Uterus (tissue), 4 donors: ENCODE results near the gene NAP1L5. TPM values are rescaled to one million over a fixed set of nuclear protein-coding genes. Genes with fewer than 3 reads are reported as not detected.
A peak's percentile ranks its signal among the peaks of the same experiment; 100 is the strongest.

Experiments
- DNase-seq, 2 donors: peaks; one replicate each; pipeline ENCODE4 v3.0.0-alpha.2; 2019 to 2020
- H3K27ac ChIP-seq, 2 donors: fragments of 200-600 bp; sonication (generic); 1 replicate in 1 of 2; 2 replicates in 1 of 2; pipeline ENCODE4 v1.5.1; 2016 to 2018
- H3K27me3 ChIP-seq, 2 donors: fragments of 200-600 bp; sonication (generic); one replicate each; pipeline ENCODE4 v1.5.1; 2018 to 2019; ENCODE audit warnings: control low read depth in 1 of 2
- H3K36me3 ChIP-seq, 2 donors: fragments of 200-600 bp; sonication (generic); one replicate each; pipeline ENCODE4 v1.5.1; 2019; ENCODE audit warnings: control low read depth in 1 of 2
- H3K4me1 ChIP-seq, 2 donors: fragments of 200-600 bp; sonication (generic); one replicate each; pipeline ENCODE4 v1.5.1; 2018 to 2019; ENCODE audit warnings: control low read depth in 1 of 2
- H3K4me3 ChIP-seq, 2 donors: fragments of 200-600 bp; sonication (generic); 1 replicate in 1 of 2; 2 replicates in 1 of 2; pipeline ENCODE4 v1.5.1; 2018 to 2019; ENCODE audit warnings: mild to moderate bottlenecking in 1 of 2
- H3K9me3 ChIP-seq, 2 donors: fragments of 200-600 bp; sonication (generic); one replicate each; pipeline ENCODE4 v1.5.1; 2019; ENCODE audit warnings: control low read depth in 1 of 2
- CTCF ChIP-seq, 4 experiments: fragments of 200-600 bp in 2 of 4; fragments of 450-650 bp in 2 of 4; sonication (generic) in 2 of 4; IDR thresholded peaks; one replicate each; pipeline ENCODE4 v1.5.1; 2016 to 2019; ENCODE audit warnings: antibody characterized with exemption in 4 of 4, mild to moderate bottlenecking in 2 of 4, moderate library complexity in 1 of 4
- POLR2A ChIP-seq, 2 donors: fragments of 450-650 bp; IDR thresholded peaks; one replicate each; pipeline ENCODE4 v1.6.1; 2016; ENCODE audit warnings: antibody characterized with exemption in 2 of 2, mild to moderate bottlenecking in 1 of 2, moderate library complexity in 1 of 2
- intact Hi-C: fragments of 100-400 bp; cut with DNase I; formaldehyde crosslinking; loops from one replicate; pipeline ENCODE4 v1.15.1; 2023; ENCODE audit warnings: low total_unique reads
- total RNA-seq, 4 donors: library from RNA; depleted of rRNA in 3 of 4; stranded (reverse); fragments of >200 nt in 3 of 4; gene quantifications; one replicate each; pipeline versions ENCODE4 v1.1.0 to v1.2.4, GENCODE V29; 2014 to 2023
- donor health status: DM: yes; HTN: yes; CAD: no.

Gene NAP1L5
- total RNA-seq, 4 donors from 2014 or later: 3.8 to 15.6 (median 10.4) TPM

- no peak for TF ChIP-seq CTCF (IDR thresholded peaks at IDR 0.05)
- TF ChIP-seq POLR2A (IDR thresholded peaks at IDR 0.05): no peak
- DNase-seq: no peak
- Histone ChIP-seq H3K4me1 (no peaks in the 10 kb centered on the region), H3K27me3 (no peaks in the 10 kb centered on the region), H3K9me3 (no peaks in the 10 kb centered on the region), H3K36me3 (no peaks in the 10 kb centered on the region), H3K27ac (no peak overlapping the region), H3K4me3 (no peak overlapping the region)
- intact Hi-C loops: no loop called here
Measured at GRCh38 chr4:88705223-88705622, 7.6 kb upstream of the NAP1L5 start.

DNA sequence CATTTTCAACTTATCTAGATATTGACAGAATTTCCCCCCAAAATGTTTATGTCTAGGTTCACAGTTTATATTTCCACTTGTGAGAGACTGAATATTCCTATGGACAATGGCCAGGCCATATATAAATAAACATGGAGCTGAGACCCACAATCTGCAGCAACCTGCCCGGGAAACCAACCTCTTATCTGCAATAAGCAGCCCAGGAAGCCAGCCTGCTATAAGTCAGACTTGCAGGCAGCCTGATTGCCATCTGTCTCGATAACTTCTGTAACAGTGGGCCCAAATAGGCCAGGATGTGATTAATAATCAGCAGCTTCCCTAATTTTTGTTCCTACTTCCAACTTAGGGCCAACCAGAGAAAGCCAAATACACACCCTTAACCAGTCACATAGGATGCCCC lies 5.2 kb upstream of the NAP1L5 start:
- no peaks in the 10 kb centered on the region for H3K9me3 ChIP-seq

GRCh38 chr4:88698519-88698918 lies 890 bp upstream of the NAP1L5 start:
- H3K27ac ChIP-seq: peak overlapping the region in 1 of 2 donors; percentile 83
- DNase-seq: no peak
- no peaks in the 10 kb centered on the region for H3K4me1 ChIP-seq

More for the DNA sequence above, 5.2 kb upstream of the NAP1L5 start:
- H3K4me3 ChIP-seq: no peak overlapping the region
- intact Hi-C loops: no loop called here
- no peaks in the 10 kb centered on the region for H3K27me3 ChIP-seq
- no peaks in the 10 kb centered on the region for H3K36me3 ChIP-seq
- H3K4me1 ChIP-seq: no peaks in the 10 kb centered on the region
- no peak overlapping the region for H3K27ac ChIP-seq
- DNase-seq: no peak
- TF ChIP-seq POLR2A (IDR thresholded peaks at IDR 0.05) (no peak), CTCF (IDR thresholded peaks at IDR 0.05) (no peak)

GRCh38 chr4:88697141-88697540 lies 488 bp downstream of the NAP1L5 start:
- DNase-seq: peak; percentile 48
- intact Hi-C loops: no loop called here
- no peaks in the 10 kb centered on the region for H3K4me1 ChIP-seq

More at GRCh38 chr4:88698519-88698918, 890 bp upstream of the NAP1L5 start:
- intact Hi-C loops: no loop called here
- H3K36me3 ChIP-seq: no peaks in the 10 kb centered on the region
- H3K27me3 ChIP-seq: no peaks in the 10 kb centered on the region
- TF ChIP-seq POLR2A (IDR thresholded peaks at IDR 0.05) (no peak), CTCF (IDR thresholded peaks at IDR 0.05) (no peak)
- no peak overlapping the region for H3K4me3 ChIP-seq
- H3K9me3 ChIP-seq: no peaks in the 10 kb centered on the region

DNA sequence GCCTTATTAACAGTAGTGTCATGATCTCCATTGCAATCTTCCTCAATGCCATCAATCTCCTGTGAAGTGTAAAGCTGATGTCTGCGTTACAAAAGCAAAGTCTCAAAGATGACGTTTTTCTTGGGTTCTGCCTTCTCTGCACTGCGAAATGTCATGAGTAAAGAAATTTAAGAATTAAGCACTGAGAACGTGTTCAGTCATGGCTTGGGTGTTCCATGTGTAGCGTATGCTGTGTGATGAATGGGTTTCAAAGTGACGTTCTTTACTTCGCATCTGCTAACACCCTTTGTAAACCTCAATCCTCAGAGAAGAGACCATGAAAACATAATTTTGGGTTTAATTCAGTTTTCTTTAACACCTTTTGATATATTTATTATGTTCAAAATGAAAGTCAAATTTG lies 999 bp downstream of the NAP1L5 start:
- no peak for TF ChIP-seq CTCF (IDR thresholded peaks at IDR 0.05)
- no peak for TF ChIP-seq POLR2A (IDR thresholded peaks at IDR 0.05)
- Histone ChIP-seq H3K4me1 (no peaks in the 10 kb centered on the region), H3K27me3 (no peaks in the 10 kb centered on the region), H3K4me3 (peak overlapping the region; percentile 46 to 65), H3K9me3 (no peaks in the 10 kb centered on the region), H3K27ac (peak overlapping the region; percentile 62 to 83), H3K36me3 (no peaks in the 10 kb centered on the region)
- no peak for DNase-seq
- intact Hi-C loops: no loop called here

More at GRCh38 chr4:88697141-88697540, 488 bp downstream of the NAP1L5 start:
- TF ChIP-seq CTCF (IDR thresholded peaks at IDR 0.05) (no peak), POLR2A (IDR thresholded peaks at IDR 0.05) (no peak)
- Histone ChIP-seq H3K27ac (peak overlapping the region; percentile 62 to 83), H3K27me3 (no peaks in the 10 kb centered on the region), H3K4me3 (peak overlapping the region; percentile 46 to 65), H3K36me3 (no peaks in the 10 kb centered on the region), H3K9me3 (no peaks in the 10 kb centered on the region)
